Measurements from ENCODE around the gene CAP1.
A peak's percentile ranks its signal among the peaks of the same experiment; 100 is the strongest.

The CAP1 gene

GRCh38 chr1:40053138-40053887 lies 12.8 kb downstream of the CAP1 start:
- TF ChIP-seq CTCF (conservative IDR thresholded peaks at IDR 0.05), result no peak

GRCh38 chr1:40056519-40057309 lies 16.2 kb downstream of the CAP1 start:
- no peak overlapping the region for H3K27ac ChIP-seq
- TF ChIP-seq CTCF (conservative IDR thresholded peaks at IDR 0.05), result no peak

More at GRCh38 chr1:40053138-40053887, 12.8 kb downstream of the CAP1 start:
- no peak overlapping the region for H3K27ac ChIP-seq

- H3K27ac ChIP-seq, result no peak overlapping the region
- no peak for TF ChIP-seq CTCF (conservative IDR thresholded peaks at IDR 0.05)
Observed at GRCh38 chr1:40057310-40058030, 16.9 kb downstream of the CAP1 start.

GRCh38 chr1:40058097-40058452 lies 17.5 kb downstream of the CAP1 start:
- TF ChIP-seq CTCF (conservative IDR thresholded peaks at IDR 0.05), result no peak
- H3K27ac ChIP-seq, result peak overlapping the region; percentile 59

- no peak for TF ChIP-seq CTCF (conservative IDR thresholded peaks at IDR 0.05)
- peak overlapping the region; percentile 59 for H3K27ac ChIP-seq
Observed at GRCh38 chr1:40058453-40059337, 18.2 kb downstream of the CAP1 start.

GRCh38 chr1:40059338-40059959 lies 18.9 kb downstream of the CAP1 start:
- peak overlapping the region; percentile 59 for H3K27ac ChIP-seq
- no peak for TF ChIP-seq CTCF (conservative IDR thresholded peaks at IDR 0.05)
